HG03442 (cell line): ENCODE data around the gene NR1I3.
A peak's percentile ranks its signal among the peaks of the same experiment; 100 is the strongest.

Source experiments
- ATAC-seq: cut with Tn5 transposase; IDR thresholded peaks from one replicate; pipeline ENCODE4 v1.9.1; 2021; ENCODE audit warnings: mild to moderate bottlenecking, moderate library complexity; ENCODE audit not compliant: unreplicated experiment

The NR1I3 gene

GRCh38 chr1:161196521-161197451, 41.2 kb downstream of the NR1I3 start:
- ATAC-seq, result no peak

- ATAC-seq, result no peak
Observed at GRCh38 chr1:161196111-161196510, 41.9 kb downstream of the NR1I3 start.

- ATAC-seq, result no peak
Observed at GRCh38 chr1:161195171-161195570, 42.8 kb downstream of the NR1I3 start.

- no peak for ATAC-seq
Observed at GRCh38 chr1:161193561-161194235, 44.3 kb downstream of the NR1I3 start.

GRCh38 chr1:161192476-161193465, 45.2 kb downstream of the NR1I3 start:
- ATAC-seq, result peak; percentile 72

GRCh38 chr1:161191971-161192370, 46.0 kb downstream of the NR1I3 start:
- ATAC-seq, result no peak

- ATAC-seq, result no peak
Observed at GRCh38 chr1:161190962-161191521, 47.0 kb downstream of the NR1I3 start.

- no peak for ATAC-seq
Observed at GRCh38 chr1:161189036-161189435, 49.0 kb downstream of the NR1I3 start.

- ATAC-seq, result no peak
Observed at GRCh38 chr1:161188381-161188780, 49.6 kb downstream of the NR1I3 start.

GRCh38 chr1:161187311-161187710, 50.7 kb downstream of the NR1I3 start:
- no peak for ATAC-seq

GRCh38 chr1:161185732-161186311, 52.2 kb downstream of the NR1I3 start:
- ATAC-seq, result peak; percentile 23

GRCh38 chr1:161185282-161185682, 52.7 kb downstream of the NR1I3 start:
- ATAC-seq, result peak; percentile 58

- ATAC-seq, result peak; percentile 53
Observed at GRCh38 chr1:161182214-161182613, 55.8 kb downstream of the NR1I3 start.

GRCh38 chr1:161180639-161181038, 57.4 kb downstream of the NR1I3 start:
- ATAC-seq, result no peak

- ATAC-seq, result no peak
Observed at GRCh38 chr1:161179698-161180097, 58.3 kb downstream of the NR1I3 start.
